Measurements from ENCODE around the gene CFAP57.
A peak's percentile ranks its signal among the peaks of the same experiment; 100 is the strongest.

Gene CFAP57

GRCh38 chr1:43256675-43257570, 84.8 kb downstream of the CFAP57 start:
- no peak for DNase-seq

GRCh38 chr1:43258370-43258769, 86.2 kb downstream of the CFAP57 start:
- no peak for DNase-seq

- DNase-seq: no peak
These were observed 93.3 kb downstream of the CFAP57 start for GRCh38 chr1:43265431-43265830.

GRCh38 chr1:43266881-43267280, 94.8 kb downstream of the CFAP57 start:
- DNase-seq: no peak

GRCh38 chr1:43267291-43267805, 95.2 kb downstream of the CFAP57 start:
- no peak for DNase-seq

- DNase-seq: no peak
These were observed 95.8 kb downstream of the CFAP57 start for GRCh38 chr1:43267818-43268425.

GRCh38 chr1:43269627-43270375, 97.7 kb downstream of the CFAP57 start, which contains the start of gene TMEM125:
Gene TMEM125, plus strand, starts transcription at chr1:43269983. Its CDS starts 2,740 bp downstream, at chr1:43272723.
- DNase-seq: no peak

GRCh38 chr1:43270421-43271095, 98.4 kb downstream of the CFAP57 start:
- DNase-seq: peak in 1 of 6 experiments; percentile 3

GRCh38 chr1:43271186-43272118, 99.3 kb downstream of the CFAP57 start:
- DNase-seq: no peak

- no peak for DNase-seq
These were observed 100.0 kb downstream of the CFAP57 start for GRCh38 chr1:43272161-43272560.

GRCh38 chr1:43272576-43273571, 100.7 kb downstream of the CFAP57 start:
- no peak for DNase-seq

- no peak for DNase-seq
These were observed 101.6 kb downstream of the CFAP57 start for GRCh38 chr1:43273708-43274107.

GRCh38 chr1:43274125-43274803, 102.1 kb downstream of the CFAP57 start:
- peak in 4 of 6 experiments; percentile 7 to 44 (median 34) for DNase-seq

- DNase-seq: no peak
These were observed 102.7 kb downstream of the CFAP57 start for GRCh38 chr1:43274804-43275180.

GRCh38 chr1:43275826-43276620, 103.9 kb downstream of the CFAP57 start:
- no peak for DNase-seq

- no peak for DNase-seq
These were observed 104.5 kb downstream of the CFAP57 start for GRCh38 chr1:43276673-43277072.

- no peak for DNase-seq
These were observed 105.2 kb downstream of the CFAP57 start for GRCh38 chr1:43277116-43277876.

- no peak for DNase-seq
These were observed 107.0 kb downstream of the CFAP57 start for GRCh38 chr1:43279161-43279560.
